Loucy (cell line): ENCODE measurements around the gene SORCS1.

Experiments
- H2AFZ ChIP-seq: fragments of 200-600 bp; sonication (generic); 2 replicates; pipeline ENCODE4 v1.6.0; 2016; ENCODE audit warnings: antibody characterized with exemption, mild to moderate bottlenecking, low read length, moderate library complexity
- H3F3A ChIP-seq: fragments of 200-600 bp; 2 replicates; pipeline ENCODE4 v1.6.0; 2016; ENCODE audit warnings: antibody characterized with exemption, low read depth, mild to moderate bottlenecking
- H3K27me3 ChIP-seq: fragments of 200-600 bp; sonication (generic); 2 replicates; pipeline ENCODE4 v1.6.1; 2014; ENCODE audit warnings: low read length, mild to moderate bottlenecking; ENCODE audit not compliant: insufficient read depth, poor library complexity, severe bottlenecking
- H3K36me3 ChIP-seq: fragments of 200-600 bp; sonication (generic); 2 replicates; pipeline ENCODE4 v1.6.1; 2016; ENCODE audit warnings: low read length; ENCODE audit not compliant: insufficient read depth
- H3K4me1 ChIP-seq: fragments of 200-600 bp; sonication (generic); 2 replicates; pipeline ENCODE4 v1.5.1; 2014; ENCODE audit warnings: low read length, mild to moderate bottlenecking; ENCODE audit not compliant: insufficient read depth, poor library complexity, severe bottlenecking
- H3K4me2 ChIP-seq: fragments of 200-600 bp; sonication (generic); 2 replicates; pipeline ENCODE4 v1.6.0; 2014; ENCODE audit warnings: antibody characterized with exemption, low read length, low read depth, mild to moderate bottlenecking; ENCODE audit not compliant: poor library complexity, severe bottlenecking
- H3K4me3 ChIP-seq: fragments of 200-600 bp; sonication (generic); 2 replicates; pipeline ENCODE4 v1.5.1; 2014; ENCODE audit warnings: low read length, mild to moderate bottlenecking, mixed read lengths; ENCODE audit not compliant: poor library complexity, severe bottlenecking
- H3K79me2 ChIP-seq: fragments of 200-600 bp; sonication (generic); 2 replicates; pipeline ENCODE4 v1.6.1; 2014; ENCODE audit warnings: low read length; ENCODE audit not compliant: insufficient read depth
- H3K9ac ChIP-seq: fragments of 200-600 bp; sonication (generic); 2 replicates; pipeline ENCODE4 v1.6.0; 2014; ENCODE audit warnings: mild to moderate bottlenecking, low read depth, low read length, moderate library complexity; ENCODE audit not compliant: poor library complexity, severe bottlenecking
- H3K9me2 ChIP-seq: fragments of 200-600 bp; sonication (generic); replicated peaks from 2 replicates; pipeline ENCODE4 v1.6.1; 2016; ENCODE audit warnings: low read depth, low read length, mixed read lengths
- H3K9me3 ChIP-seq: fragments of 200-600 bp; sonication (generic); 2 replicates; pipeline ENCODE4 v1.6.1; 2014; ENCODE audit warnings: mild to moderate bottlenecking, antibody characterized with exemption, low read length, low read depth; ENCODE audit not compliant: insufficient read depth
- H4K20me1 ChIP-seq: fragments of 200-600 bp; sonication (generic); 2 replicates; pipeline ENCODE4 v1.6.0; 2014; ENCODE audit warnings: antibody characterized with exemption, low read length, mild to moderate bottlenecking; ENCODE audit not compliant: insufficient read depth, poor library complexity, severe bottlenecking
- CTCF ChIP-seq: fragments of 200-600 bp; sonication (generic); conservative IDR thresholded peaks from 2 replicates; pipeline ENCODE4 v1.5.1; 2014; ENCODE audit warnings: mild to moderate bottlenecking, antibody characterized with exemption, low read length
- EZH2phosphoT487 ChIP-seq: fragments of 200-600 bp; IDR thresholded peaks from 2 replicates; pipeline ENCODE4 v1.6.1; 2018; ENCODE audit warnings: antibody characterized with exemption, mild to moderate bottlenecking, moderate library complexity, borderline replicate concordance

SORCS1 gene

GRCh38 chr10:106857728-106858127, 306.8 kb downstream of the SORCS1 start:
- no peak overlapping the region for H3K4me2 ChIP-seq
- no peaks in the 10 kb centered on the region for H3F3A ChIP-seq
- no peaks in the 10 kb centered on the region for H4K20me1 ChIP-seq
- no peaks in the 10 kb centered on the region for H3K79me2 ChIP-seq
- no peaks in the 10 kb centered on the region for H3K4me1 ChIP-seq
- H3K9me2 ChIP-seq, result no peaks in the 10 kb centered on the region
- H3K9ac ChIP-seq, result no peak overlapping the region
- no peak overlapping the region for H2AFZ ChIP-seq
- no peak overlapping the region for H3K4me3 ChIP-seq
- TF ChIP-seq CTCF (no peak), EZH2phosphoT487 (no peak)
- no peaks in the 10 kb centered on the region for H3K27me3 ChIP-seq
- H3K9me3 ChIP-seq, result peaks cover 4% of the 10 kb centered on the region; the same call in 1 of the 2 replicates
- no peaks in the 10 kb centered on the region for H3K36me3 ChIP-seq

- no peaks in the 10 kb centered on the region for H4K20me1 ChIP-seq
- no peaks in the 10 kb centered on the region for H3K79me2 ChIP-seq
- H3K27me3 ChIP-seq, result no peaks in the 10 kb centered on the region
- H3K4me2 ChIP-seq, result no peak overlapping the region
- H3F3A ChIP-seq, result no peaks in the 10 kb centered on the region
- H3K36me3 ChIP-seq, result no peaks in the 10 kb centered on the region
- no peaks in the 10 kb centered on the region for H3K4me1 ChIP-seq
- H3K4me3 ChIP-seq, result no peak overlapping the region
- TF ChIP-seq EZH2phosphoT487, result no peak
- no peak overlapping the region for H3K9ac ChIP-seq
- peaks cover 4% of the 10 kb centered on the region; the same call in 1 of the 2 replicates for H3K9me3 ChIP-seq
- no peaks in the 10 kb centered on the region for H3K9me2 ChIP-seq
- H2AFZ ChIP-seq, result no peak overlapping the region
These were observed 307.3 kb downstream of the SORCS1 start for GRCh38 chr10:106857213-106857612.

- peak overlapping the region; percentile 30 for H3K9ac ChIP-seq
These were observed 327.4 kb downstream of the SORCS1 start for GRCh38 chr10:106836933-106837663.

More at GRCh38 chr10:106836933-106837663, 327.4 kb downstream of the SORCS1 start:
- Histone ChIP-seq H3K36me3 (no peaks in the 10 kb centered on the region), H2AFZ (no peak overlapping the region), H3K27me3 (no peaks in the 10 kb centered on the region), H3K9me3 (no peaks in the 10 kb centered on the region), H3K4me3 (peak overlapping the region; percentile 58), H4K20me1 (no peaks in the 10 kb centered on the region), H3K4me1 (peaks cover 41% of the 10 kb centered on the region), H3K79me2 (no peaks in the 10 kb centered on the region), H3F3A (no peaks in the 10 kb centered on the region), H3K9me2 (no peaks in the 10 kb centered on the region), H3K4me2 (peak overlapping the region; percentile 70)
- TF ChIP-seq EZH2phosphoT487 (no peak), CTCF (no peak)
